ENCODE measurements around the gene ATP2A2.

Gene ATP2A2

GRCh38 chr12:110262442-110263388, 18.3 kb upstream of the ATP2A2 start:
- no peak for DNase-seq (ENCODE audit: low read depth, low spot score)

- no peak for DNase-seq (ENCODE audit: low read depth, low spot score)
Measured at GRCh38 chr12:110266381-110266960, 14.6 kb upstream of the ATP2A2 start.

- DNase-seq (ENCODE audit: low read depth, low spot score): no peak
Measured at GRCh38 chr12:110266980-110267620, 13.9 kb upstream of the ATP2A2 start.

- peak; percentile 82 for DNase-seq (ENCODE audit: low read depth, low spot score)
Measured at GRCh38 chr12:110269622-110270124, 11.4 kb upstream of the ATP2A2 start.

- DNase-seq (ENCODE audit: low read depth, low spot score): no peak
Measured at GRCh38 chr12:110270125-110270962, 10.7 kb upstream of the ATP2A2 start.

- no peak for DNase-seq (ENCODE audit: low read depth, low spot score)
Measured at GRCh38 chr12:110271015-110271414, 10.0 kb upstream of the ATP2A2 start.

- DNase-seq (ENCODE audit: low read depth, low spot score): no peak
Measured at GRCh38 chr12:110277530-110278254, 3.4 kb upstream of the ATP2A2 start.

GRCh38 chr12:110278255-110278536, 2.9 kb upstream of the ATP2A2 start:
- no peak for DNase-seq (ENCODE audit: low read depth, low spot score)

GRCh38 chr12:110279566-110280375, 1.3 kb upstream of the ATP2A2 start:
- no peak for DNase-seq (ENCODE audit: low read depth, low spot score)

GRCh38 chr12:110280392-110280778, 662 bp upstream of the ATP2A2 start:
- DNase-seq (ENCODE audit: low read depth, low spot score): no peak

- DNase-seq (ENCODE audit: low read depth, low spot score): no peak
Measured at GRCh38 chr12:110281549-110282299, 677 bp downstream of the ATP2A2 start.

GRCh38 chr12:110282300-110282860, 1.3 kb downstream of the ATP2A2 start:
- no peak for DNase-seq (ENCODE audit: low read depth, low spot score)

GRCh38 chr12:110282956-110283817, 2.1 kb downstream of the ATP2A2 start:
- DNase-seq (ENCODE audit: low read depth, low spot score): no peak

- no peak for DNase-seq (ENCODE audit: low read depth, low spot score)
Measured at GRCh38 chr12:110284597-110284996, 3.5 kb downstream of the ATP2A2 start.

GRCh38 chr12:110286623-110287022, 5.6 kb downstream of the ATP2A2 start:
- DNase-seq (ENCODE audit: low read depth, low spot score): no peak

GRCh38 chr12:110287986-110288385, 6.9 kb downstream of the ATP2A2 start:
- no peak for DNase-seq (ENCODE audit: low read depth, low spot score)

- DNase-seq (ENCODE audit: low read depth, low spot score): no peak
Measured at GRCh38 chr12:110289044-110289710, 8.1 kb downstream of the ATP2A2 start.

- no peak for DNase-seq (ENCODE audit: low read depth, low spot score)
Measured at GRCh38 chr12:110289711-110290078, 8.6 kb downstream of the ATP2A2 start.

Measured in iPS DF 19.7 (cell line).